K562 (cell line): ENCODE measurements around the gene PCBP3. TPM values are rescaled to one million over a fixed set of nuclear protein-coding genes. Genes with fewer than 3 reads are reported as not detected.
"Not testable (repeated sequence)": the region's sequence is repeated elsewhere in the genome, so short reads cannot be mapped to it uniquely, and the experiment has no call there.

Experiments used
- ATAC-seq: fragments of 200-7000 bp; cut with Tn5 transposase; 3 replicates; pipeline ENCODE4 v1.9.1; 2020; ENCODE audit warnings: moderate library complexity
- BruUV-seq: library from RNA; stranded (reverse); fragments of 400-500 nt; replicated peaks from 2 replicates; lab custom pipeline; 2021; lab: Mats Ljungman, UMichigan
- CTCF ChIA-PET: fragments of 300-600 bp; formaldehyde crosslinking; extraction: SDS; loops from one replicate; lab custom pipeline; 2021; ENCODE audit warnings: low intra/inter-chr PET ratio; lab: Yijun Ruan, JAX
- POLR2A ChIA-PET: fragments of 300-600, 350-650 bp; sonication (Branson Sonifier 250); formaldehyde crosslinking; extraction: SDS; loops from one replicate; lab custom pipeline; 2021; ENCODE audit warnings: antibody characterized with exemption, inconsistent platforms; lab: Yijun Ruan, JAX
- DNase-seq, 4 experiments: peaks; one replicate each; pipeline versions ENCODE4 v3.0.0 to v3.0.0-alpha.2; 2011 to 2018; ENCODE audit warnings: low spot score in 3 of 4, mixed read lengths in 3 of 4; ENCODE audit errors: extremely low read depth in 1 of 4
- FAIRE-seq: peaks from 2 replicates; lab custom pipeline; 2011; peaks lifted over from hg19 to GRCh38; lab: Jason Lieb, UNC
- H2AFZ ChIP-seq: 2 replicates; pipeline ENCODE4 v1.6.0; 2011; ENCODE audit warnings: low read depth, low read length, control low read depth, inconsistent platforms
- H3K27ac ChIP-seq: fragments of 200-600 bp; 3 replicates; pipeline ENCODE4 v1.8.0; 2011; ENCODE audit warnings: low read depth, mild to moderate bottlenecking, control low read depth, inconsistent platforms, low read length, moderate library complexity, mixed read lengths; ENCODE audit errors: extremely low read depth
- H3K27me3 ChIP-seq, 2 experiments: fragments of 300-600 bp in 1 of 2; 2 replicates in 1 of 2; 3 replicates in 1 of 2; pipeline versions ENCODE4 v1.6.0 to v1.8.0; 2011; ENCODE audit warnings: inconsistent platforms in 2 of 2, low read length in 2 of 2, mild to moderate bottlenecking in 1 of 2, mixed read lengths in 1 of 2, moderate library complexity in 1 of 2; ENCODE audit not compliant: control insufficient read depth in 2 of 2, insufficient read depth in 2 of 2
- H3K36me3 ChIP-seq: fragments of 300-600 bp; 3 replicates; pipeline ENCODE4 v1.8.0; 2011; ENCODE audit warnings: mild to moderate bottlenecking, low read length, inconsistent platforms; ENCODE audit not compliant: control insufficient read depth, insufficient read depth
- H3K4me1 ChIP-seq, 2 experiments: fragments of 200-600 bp in 1 of 2; replicated peaks in 1 of 2; 2 replicates in 1 of 2; 3 replicates in 1 of 2; pipeline versions ENCODE4 v1.5.1 to v1.8.0; 2011; ENCODE audit warnings: inconsistent platforms in 2 of 2, low read length in 2 of 2, mild to moderate bottlenecking in 1 of 2, mixed read lengths in 1 of 2, moderate library complexity in 1 of 2; ENCODE audit not compliant: control insufficient read depth in 2 of 2, insufficient read depth in 2 of 2
- H3K4me2 ChIP-seq: 2 replicates; pipeline ENCODE4 v1.6.1; 2011; ENCODE audit warnings: low read length, control low read depth, inconsistent platforms, mixed read lengths; ENCODE audit not compliant: insufficient read depth
- H3K4me3 ChIP-seq: fragments of 200-600 bp; sonication (generic), shearing (Covaris generic); 2 replicates; pipeline ENCODE4 v1.5.1; 2016; ENCODE audit warnings: control low read depth, inconsistent platforms
- H3K79me2 ChIP-seq: fragments of 200-600 bp; 3 replicates; pipeline ENCODE4 v1.8.0; 2011; ENCODE audit warnings: low read length, inconsistent platforms; ENCODE audit not compliant: control insufficient read depth, insufficient read depth
- H3K9ac ChIP-seq, 2 experiments: 2 replicates each; pipeline versions ENCODE4 v1.6.0 to v1.6.1; 2011; ENCODE audit warnings: low read depth in 2 of 2, low read length in 2 of 2, control low read depth in 1 of 2, inconsistent platforms in 1 of 2, mild to moderate bottlenecking in 1 of 2, mixed read lengths in 1 of 2; ENCODE audit not compliant: insufficient read depth in 1 of 2
- H3K9me1 ChIP-seq: one replicate; pipeline ENCODE4 v1.6.0; 2011; ENCODE audit warnings: inconsistent platforms, mild to moderate bottlenecking, low read length, moderate library complexity; ENCODE audit not compliant: control insufficient read depth, insufficient read depth
- H3K9me3 ChIP-seq: replicated peaks from 2 replicates; pipeline ENCODE4 v1.5.1; 2011; ENCODE audit warnings: low read depth, low read length, inconsistent platforms; ENCODE audit not compliant: control insufficient read depth, insufficient read depth
- H4K20me1 ChIP-seq: replicated peaks from 2 replicates; pipeline ENCODE4 v1.6.1; 2011; ENCODE audit warnings: low read length, inconsistent platforms, mixed read lengths; ENCODE audit not compliant: control insufficient read depth, insufficient read depth
- CHD2 ChIP-seq: IDR thresholded peaks from 2 replicates; pipeline ENCODE4 v1.6.1; 2011; ENCODE audit warnings: low read depth, low read length
- CTBP1 ChIP-seq: fragments of 450-650 bp; IDR thresholded peaks from 2 replicates; pipeline ENCODE4 v1.6.1; 2016; ENCODE audit warnings: borderline replicate concordance
- WGBS: fragments of 100-300 bp; shearing (Covaris generic); methylation state at CpG from one replicate; pipeline ENCODE4 v1.1.6; 2016; ENCODE audit warnings: low coverage, mixed read lengths; ENCODE audit not compliant: insufficient coverage; ENCODE audit errors: missing lambda C conversion rate; 5-methylcytosine and 5-hydroxymethylcytosine counted together
- in situ Hi-C: fragments of 300-500 bp; cut with MboI; formaldehyde crosslinking; loops from 4 replicates; pipeline ENCODE4 v1.15.0; 2018; ENCODE audit warnings: inconsistent platforms, mixed read lengths
- intact Hi-C: fragments of 100-400 bp; cut with micrococcal nuclease; formaldehyde crosslinking; loops from 2 replicates; pipeline ENCODE4 v1.14.2; 2022
- polyA plus RNA-seq, 8 experiments: library from polyadenylated mRNA; depleted of rRNA in 4 of 8; stranded (reverse) in 5 of 8; unstranded in 3 of 8; fragments of >200 nt; fragmentation: Nextera tagmentation in 2 of 8; fragmentation: Illumina TruSeq in 1 of 8; extraction: Ambion mirVana in 2 of 8; extraction: Trizol in 1 of 8; gene quantifications; 2 replicates each; pipeline versions ENCODE4 v1.2.1 to v1.2.3, GENCODE V29; 2011 to 2014; ENCODE audit warnings: inconsistent platforms in 1 of 8, missing spikeins in 1 of 8
- total RNA-seq, 7 experiments: library from RNA; depleted of rRNA in 6 of 7; stranded (reverse); fragments of >200 nt in 6 of 7; fragmentation: Illumina TruSeq in 2 of 7; extraction: Trizol in 2 of 7; gene quantifications; 2 replicates each; pipeline versions ENCODE4 v1.2.1 to v1.2.3, GENCODE V29; 2011 to 2021; ENCODE audit warnings: low replicate concordance in 1 of 7

The PCBP3 gene
- total and polyA plus RNA-seq, 9 of the 15 experiments (the other 6 are each of a cell fraction or from before 2014, with no cell fraction given): 0.18 TPM; not detected in 8

DNA sequence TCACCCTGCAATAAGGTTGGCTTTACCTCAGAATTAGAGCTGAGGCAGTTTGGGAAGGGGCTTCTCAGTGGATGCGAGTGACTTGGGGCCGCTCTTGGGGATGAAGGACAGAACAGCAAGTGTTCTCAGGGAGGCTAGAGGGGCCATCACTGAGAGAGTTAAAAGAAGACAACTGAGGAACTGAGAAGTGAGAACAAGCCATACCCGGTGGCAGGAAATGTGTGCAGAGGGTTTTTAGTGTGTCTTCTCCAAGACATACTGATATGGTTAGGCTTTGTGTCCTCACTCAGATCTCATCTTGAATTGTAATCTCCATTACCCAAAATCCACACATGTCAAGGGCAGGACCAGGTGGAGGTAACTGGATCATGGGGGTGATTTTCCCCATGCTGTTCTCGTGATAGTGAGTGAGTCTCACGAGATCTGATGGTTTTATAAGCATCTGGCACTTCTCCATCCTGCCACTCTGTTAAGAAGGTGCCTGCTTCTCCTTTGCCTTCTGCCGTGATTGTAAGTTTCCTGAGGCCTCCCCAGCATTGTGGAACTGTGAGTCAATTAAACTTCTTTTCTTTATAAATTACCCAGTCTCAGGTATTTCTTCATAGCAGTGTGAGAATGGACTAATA lies 75.8 kb downstream of the PCBP3 start:
- intact Hi-C loops: no loop called here
- TF ChIP-seq CHD2 (peak; percentile 75; the same call in 1 of the 2 replicates), CTBP1 (no peak)
- no peaks in the 10 kb centered on the region for H3K79me2 ChIP-seq
- H3K4me3 ChIP-seq: no peak overlapping the region
- no peak overlapping the region for H3K4me2 ChIP-seq
- no TSS peak for BruUV-seq
- H3K9me1 ChIP-seq: no peaks in the 10 kb centered on the region
- H3K27ac ChIP-seq: no peak overlapping the region
- ATAC-seq (no peak), DNase-seq (no peak), FAIRE-seq (no peak)
- H3K4me1 ChIP-seq: no peaks in the 10 kb centered on the region
- 0% methylated on average over 6 of the region's 6 CpGs for WGBS
- in situ Hi-C loops: no loop called here
- no peaks in the 10 kb centered on the region for H3K36me3 ChIP-seq
- CTCF ChIA-PET: no interaction called here
- H4K20me1 ChIP-seq: no peaks in the 10 kb centered on the region
- POLR2A ChIA-PET: interaction anchor here (0.8 kb wide), 1 partner anchor 10 kb away, joined by 3 read pairs; no protein-coding TSS in a partner anchor
- no peak overlapping the region for H3K9ac ChIP-seq
- no peaks in the 10 kb centered on the region for H3K9me3 ChIP-seq
- H2AFZ ChIP-seq: no peak overlapping the region
- H3K27me3 ChIP-seq: peaks cover 5 to 9% of the 10 kb centered on the region in 2 experiments; a peak in 2 of 5 replicates

DNA sequence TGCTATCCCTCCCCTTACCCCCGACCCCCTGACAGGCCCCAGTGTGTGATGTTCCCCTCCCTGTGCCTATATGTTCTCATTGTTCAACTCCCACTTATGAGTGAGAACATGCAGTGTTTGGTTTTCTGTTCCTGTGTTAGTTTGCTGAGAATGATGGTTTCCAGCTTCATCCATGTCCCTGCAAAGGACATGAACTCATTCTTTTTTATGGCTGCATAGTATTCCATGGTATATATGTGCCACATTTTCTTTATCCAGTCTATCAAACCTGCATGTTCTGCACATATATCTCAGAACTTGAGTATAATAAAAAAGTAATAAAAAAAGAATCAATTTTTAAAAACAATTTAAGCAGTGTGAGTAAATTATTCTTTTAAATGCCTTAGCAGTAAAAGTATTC lies 76.7 kb downstream of the PCBP3 start:
- intact Hi-C loops, H4K20me1 ChIP-seq, ATAC-seq, H3K9ac ChIP-seq, H3K9me1 ChIP-seq, FAIRE-seq, BruUV-seq, H3K9me3 ChIP-seq, DNase-seq, H3K4me3 ChIP-seq, H3K4me1 ChIP-seq, in situ Hi-C loops, POLR2A ChIA-PET, H3K27me3 ChIP-seq, H3K27ac ChIP-seq, H3K4me2 ChIP-seq, H3K36me3 ChIP-seq, CTCF ChIA-PET, H2AFZ ChIP-seq, H3K79me2 ChIP-seq: not testable (repeated sequence)
- WGBS: 0% methylated on average over 1 of the region's 1 CpG
